Stimulated activated CD8-positive, alpha-beta memory T cell treated with anti-CD3 and anti-CD28 coated beads, Interleukin-12 subunit alpha, Interleukin-12 subunit beta, amount 100 ng/mL, for 4 hours (primary cell): ENCODE data around the gene SOCS7.
A peak's percentile ranks its signal among the peaks of the same experiment; 100 is the strongest.

ENCODE experiments used
- DNase-seq: peaks from one replicate; pipeline ENCODE4 v3.0.0-alpha.2; 2020; ENCODE audit warnings: low read depth

SOCS7 gene, protein sequence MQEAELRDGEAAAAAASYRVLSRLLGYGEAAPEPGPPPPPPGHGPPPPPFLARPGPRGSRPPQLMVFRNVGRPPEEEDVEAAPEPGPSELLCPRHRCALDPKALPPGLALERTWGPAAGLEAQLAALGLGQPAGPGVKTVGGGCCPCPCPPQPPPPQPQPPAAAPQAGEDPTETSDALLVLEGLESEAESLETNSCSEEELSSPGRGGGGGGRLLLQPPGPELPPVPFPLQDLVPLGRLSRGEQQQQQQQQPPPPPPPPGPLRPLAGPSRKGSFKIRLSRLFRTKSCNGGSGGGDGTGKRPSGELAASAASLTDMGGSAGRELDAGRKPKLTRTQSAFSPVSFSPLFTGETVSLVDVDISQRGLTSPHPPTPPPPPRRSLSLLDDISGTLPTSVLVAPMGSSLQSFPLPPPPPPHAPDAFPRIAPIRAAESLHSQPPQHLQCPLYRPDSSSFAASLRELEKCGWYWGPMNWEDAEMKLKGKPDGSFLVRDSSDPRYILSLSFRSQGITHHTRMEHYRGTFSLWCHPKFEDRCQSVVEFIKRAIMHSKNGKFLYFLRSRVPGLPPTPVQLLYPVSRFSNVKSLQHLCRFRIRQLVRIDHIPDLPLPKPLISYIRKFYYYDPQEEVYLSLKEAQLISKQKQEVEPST

DNA sequence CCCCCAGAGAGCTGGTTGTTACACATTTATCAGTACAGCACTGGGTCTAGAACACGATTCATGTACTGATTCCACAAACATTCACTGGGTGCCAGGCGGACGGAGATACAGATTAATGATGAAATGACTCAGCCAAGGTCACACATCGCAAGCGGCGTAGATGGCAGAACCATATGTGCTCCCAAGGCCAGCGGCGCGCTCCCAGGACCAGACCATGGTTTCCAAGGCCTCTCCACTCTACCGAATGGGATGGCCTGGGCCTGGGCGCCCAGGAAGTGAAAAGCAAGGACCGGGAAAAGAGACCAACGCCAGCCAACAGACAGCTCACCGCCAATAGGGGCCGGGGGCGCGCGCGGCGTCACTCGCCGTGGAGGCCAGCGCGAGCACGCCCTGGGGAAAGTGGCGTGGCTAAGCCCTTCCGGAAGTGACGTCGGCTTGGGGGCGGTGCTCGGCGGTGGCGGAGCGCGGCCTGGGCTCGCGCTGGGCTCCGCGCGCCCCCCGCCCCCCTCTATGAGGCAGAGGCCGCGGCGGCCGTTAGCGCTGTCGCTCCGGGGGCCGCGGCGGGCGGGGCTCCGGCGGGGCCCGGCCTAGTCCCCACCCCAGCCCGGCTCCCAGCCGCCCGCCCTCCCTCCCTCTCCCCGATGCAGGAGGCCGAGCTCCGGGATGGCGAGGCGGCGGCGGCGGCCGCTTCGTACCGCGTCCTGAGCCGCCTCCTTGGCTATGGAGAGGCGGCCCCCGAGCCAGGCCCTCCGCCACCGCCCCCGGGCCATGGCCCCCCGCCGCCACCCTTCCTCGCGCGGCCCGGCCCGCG is at the start of gene SOCS7:
TSS of gene SOCS7 (plus strand) at position 433 of the 811 bp plus-strand sequence. CDS start at position 642, 209 bp downstream.
- DNase-seq: peak; percentile 88

- DNase-seq: no peak
Measured at GRCh38 chr17:38315497-38315896, 36.1 kb upstream of the SOCS7 start.

DNA sequence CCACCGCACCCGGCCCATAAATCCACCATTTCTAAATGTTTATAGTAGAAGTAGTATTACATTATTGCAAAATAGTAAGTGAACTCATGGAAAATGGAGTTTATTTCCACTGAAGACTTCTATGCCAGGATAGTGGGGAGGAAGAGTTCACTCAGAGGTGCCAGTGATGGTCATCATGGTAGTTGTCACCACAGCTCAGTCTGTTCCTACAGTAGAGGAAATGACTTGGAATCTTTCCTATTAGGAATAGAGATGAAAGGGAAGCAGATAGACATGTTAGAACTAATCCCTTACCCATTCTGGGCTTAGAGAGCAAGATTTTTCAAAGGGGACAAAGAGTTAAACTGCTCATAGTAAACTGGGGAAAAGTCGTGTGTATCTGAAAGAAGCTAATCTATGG is 34.6 kb upstream of the SOCS7 start:
- no peak for DNase-seq

GRCh38 chr17:38320482-38320881 is 31.2 kb upstream of the SOCS7 start:
- DNase-seq: no peak

GRCh38 chr17:38322156-38322779 is 29.4 kb upstream of the SOCS7 start:
- peak; percentile 45 for DNase-seq

DNA sequence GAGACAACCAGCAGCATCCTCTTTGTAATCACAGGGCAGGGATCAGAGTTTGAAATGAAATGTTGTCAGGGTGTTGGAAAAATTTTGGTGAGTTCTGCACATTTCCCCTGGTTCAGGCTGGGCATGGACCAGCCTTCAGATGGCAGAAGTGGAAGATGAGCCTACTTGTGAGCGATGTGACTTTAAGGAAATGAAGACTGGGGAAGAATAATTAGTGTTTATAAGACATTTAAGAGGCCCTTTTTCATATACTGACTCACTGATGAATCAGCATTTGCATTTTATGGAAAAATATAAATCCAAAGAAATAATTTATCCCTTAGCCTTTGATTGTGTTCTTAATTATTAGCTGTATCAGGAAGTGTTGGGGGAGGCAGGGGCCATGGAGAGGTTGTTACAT is 28.7 kb upstream of the SOCS7 start:
- DNase-seq: no peak

- no peak for DNase-seq
Measured at GRCh38 chr17:38324141-38324697, 27.4 kb upstream of the SOCS7 start.

DNA sequence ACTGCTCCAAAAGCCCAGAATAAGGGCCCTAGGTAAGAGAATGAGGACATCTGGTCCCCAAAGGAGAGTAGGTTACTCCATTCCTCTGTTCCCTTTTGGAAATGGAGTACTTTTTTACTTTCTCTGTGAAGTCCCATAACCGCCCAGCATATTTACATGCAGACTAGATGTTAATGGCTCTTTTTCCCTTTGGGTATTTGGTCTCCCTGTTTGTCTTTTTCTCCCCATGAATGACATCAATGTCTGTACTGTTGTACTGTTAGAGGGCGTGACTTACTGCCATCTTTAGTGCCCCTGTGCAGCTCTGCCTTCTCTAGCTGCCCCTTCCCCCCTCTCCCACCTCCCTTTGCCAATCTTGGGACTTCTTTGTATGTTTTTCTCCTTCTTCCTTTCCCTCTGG is 26.9 kb upstream of the SOCS7 start:
- DNase-seq: no peak

- no peak for DNase-seq
Measured at GRCh38 chr17:38325221-38325851, 26.3 kb upstream of the SOCS7 start.

GRCh38 chr17:38326996-38327792 is 24.4 kb upstream of the SOCS7 start:
- no peak for DNase-seq

GRCh38 chr17:38327936-38328335 is 23.7 kb upstream of the SOCS7 start:
- no peak for DNase-seq

GRCh38 chr17:38328620-38329019 is 23.0 kb upstream of the SOCS7 start:
- DNase-seq: no peak

- no peak for DNase-seq
Measured at GRCh38 chr17:38329284-38329683, 22.4 kb upstream of the SOCS7 start.

GRCh38 chr17:38329808-38330730 is 21.6 kb upstream of the SOCS7 start:
- DNase-seq: no peak

GRCh38 chr17:38330941-38331411 is 20.7 kb upstream of the SOCS7 start:
- DNase-seq: no peak

DNA sequence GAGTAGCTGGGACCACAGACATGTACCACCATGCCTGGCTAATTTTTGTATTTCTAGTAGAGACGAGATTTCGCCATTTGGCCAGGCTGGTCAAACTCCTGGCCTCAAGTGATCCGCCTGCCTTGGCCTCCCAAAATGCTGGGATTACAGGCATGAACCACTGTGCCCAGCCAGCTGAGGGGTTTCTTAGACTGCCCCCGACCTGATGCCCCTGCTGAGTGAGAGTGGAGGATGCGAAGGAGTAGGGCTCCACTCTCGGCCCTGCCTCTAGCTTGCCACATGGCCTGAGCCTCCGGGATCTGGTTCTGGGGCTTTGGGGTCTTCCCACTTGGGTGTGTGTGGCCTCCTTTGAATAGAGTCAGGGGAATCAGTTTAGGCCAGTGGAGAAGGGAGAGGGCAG is 18.9 kb upstream of the SOCS7 start:
- no peak for DNase-seq

GRCh38 chr17:38333635-38334295 is 17.9 kb upstream of the SOCS7 start:
- DNase-seq: no peak

- DNase-seq: no peak
Measured at GRCh38 chr17:38334480-38335364, 16.9 kb upstream of the SOCS7 start.
